Keratinocyte (primary cell): ENCODE measurements around the gene CST7.

Experiments used
- EZH2 ChIP-seq: IDR thresholded peaks from one replicate; pipeline ENCODE4 v1.6.1; 2012; ENCODE audit warnings: inconsistent platforms, mild to moderate bottlenecking, low read length, moderate library complexity
- TF ChIP-seq, protein P1 (sequence below), 3 experiments: IDR thresholded peaks in 1 of 3; conservative IDR thresholded peaks in 1 of 3; optimal IDR thresholded peaks in 1 of 3; 2 replicates in 2 of 3; 3 replicates in 1 of 3; pipeline versions ENCODE3 to v1.5.1; 2011; ENCODE audit warnings: low read length in 3 of 3, mild to moderate bottlenecking in 3 of 3, moderate library complexity in 2 of 3, control low read depth in 1 of 3, inconsistent platforms in 1 of 3; ENCODE audit not compliant: insufficient read depth in 2 of 3; ENCODE audit errors: extremely low read depth in 1 of 3

DNA sequence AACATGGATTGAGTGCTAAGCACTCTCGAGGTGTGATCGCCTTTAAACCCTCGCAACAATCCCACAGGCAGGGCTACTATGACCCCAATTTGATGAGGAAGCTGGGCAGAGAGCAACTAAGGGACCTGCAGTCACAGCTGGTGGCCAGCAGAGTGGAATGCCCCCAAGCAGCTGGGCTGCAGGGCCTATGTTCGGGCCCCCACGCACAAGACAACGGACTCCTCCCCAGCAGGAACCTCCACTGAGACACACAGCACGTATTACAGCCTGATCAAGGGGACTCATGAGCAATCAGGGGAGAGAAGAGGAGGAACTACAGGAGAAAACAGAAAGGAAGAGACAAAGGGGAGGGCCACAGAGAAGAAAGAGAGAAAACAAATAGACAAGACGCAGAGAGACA lies 21.7 kb downstream of the CST7 start:
- TF ChIP-seq, protein P1, sequence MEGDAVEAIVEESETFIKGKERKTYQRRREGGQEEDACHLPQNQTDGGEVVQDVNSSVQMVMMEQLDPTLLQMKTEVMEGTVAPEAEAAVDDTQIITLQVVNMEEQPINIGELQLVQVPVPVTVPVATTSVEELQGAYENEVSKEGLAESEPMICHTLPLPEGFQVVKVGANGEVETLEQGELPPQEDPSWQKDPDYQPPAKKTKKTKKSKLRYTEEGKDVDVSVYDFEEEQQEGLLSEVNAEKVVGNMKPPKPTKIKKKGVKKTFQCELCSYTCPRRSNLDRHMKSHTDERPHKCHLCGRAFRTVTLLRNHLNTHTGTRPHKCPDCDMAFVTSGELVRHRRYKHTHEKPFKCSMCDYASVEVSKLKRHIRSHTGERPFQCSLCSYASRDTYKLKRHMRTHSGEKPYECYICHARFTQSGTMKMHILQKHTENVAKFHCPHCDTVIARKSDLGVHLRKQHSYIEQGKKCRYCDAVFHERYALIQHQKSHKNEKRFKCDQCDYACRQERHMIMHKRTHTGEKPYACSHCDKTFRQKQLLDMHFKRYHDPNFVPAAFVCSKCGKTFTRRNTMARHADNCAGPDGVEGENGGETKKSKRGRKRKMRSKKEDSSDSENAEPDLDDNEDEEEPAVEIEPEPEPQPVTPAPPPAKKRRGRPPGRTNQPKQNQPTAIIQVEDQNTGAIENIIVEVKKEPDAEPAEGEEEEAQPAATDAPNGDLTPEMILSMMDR (optimal IDR thresholded peaks at IDR 0.05 in 1 of 3, IDR thresholded peaks at IDR 0.05 in 1 of 3, conservative IDR thresholded peaks at IDR 0.05 in 1 of 3; ENCODE audit: extremely low read depth in 1 of 3, insufficient read depth in 2 of 3, low read length in 3 of 3) = no peak
- no peak for TF ChIP-seq EZH2
